Immature natural killer cell (primary cell): ENCODE data around the gene FOXE1. TPM values are rescaled to one million over a fixed set of nuclear protein-coding genes. Genes with fewer than 3 reads are reported as not detected.

ENCODE experiments used
- DNase-seq, 3 donors: peaks; one replicate each; pipeline ENCODE4 v3.0.0; 2022; ENCODE audit warnings: mixed read lengths in 1 of 3
- H3K27ac Mint-ChIP-seq, 6 donors: one replicate each; pipeline ENCODE4 v1.8.0; 2020; ENCODE audit warnings: mixed read lengths in 6 of 6, mild to moderate bottlenecking in 5 of 6, inconsistent platforms in 4 of 6, moderate library complexity in 3 of 6
- H3K27me3 Mint-ChIP-seq, 3 donors: one replicate each; pipeline ENCODE4 v1.8.0; 2020 to 2021; ENCODE audit warnings: low read depth in 3 of 3, mild to moderate bottlenecking in 3 of 3, mixed read lengths in 3 of 3, moderate library complexity in 3 of 3, inconsistent platforms in 1 of 3
- H3K36me3 Mint-ChIP-seq, 3 donors: one replicate each; pipeline ENCODE4 v1.8.0; 2020; ENCODE audit warnings: mixed read lengths in 3 of 3, inconsistent platforms in 2 of 3, mild to moderate bottlenecking in 2 of 3
- H3K4me1 Mint-ChIP-seq, 2 donors: one replicate each; pipeline ENCODE4 v1.8.0; 2020; ENCODE audit warnings: inconsistent platforms in 2 of 2, mild to moderate bottlenecking in 2 of 2, mixed read lengths in 2 of 2, moderate library complexity in 1 of 2
- H3K4me3 Mint-ChIP-seq, 5 donors: one replicate each; pipeline ENCODE4 v1.8.0; 2020; ENCODE audit warnings: mild to moderate bottlenecking in 5 of 5, mixed read lengths in 5 of 5, inconsistent platforms in 3 of 5, moderate library complexity in 3 of 5
- H3K9me3 Mint-ChIP-seq, 6 donors: one replicate each; pipeline ENCODE4 v1.8.0; 2020; ENCODE audit warnings: mild to moderate bottlenecking in 6 of 6, mixed read lengths in 6 of 6, inconsistent platforms in 4 of 6, moderate library complexity in 3 of 6
- polyA plus RNA-seq, 3 donors: library from polyadenylated mRNA; unstranded; fragments of 300-500 nt; fragmentation: Illumina TruSeq; gene quantifications; one replicate each; pipeline ENCODE4 v1.2.3, GENCODE V29; 2021

FOXE1 gene
- not detected for polyA plus RNA-seq

- peaks cover 0 to 3% (median 0%) of the 10 kb centered on the region in 3 donors for H3K36me3 Mint-ChIP-seq
- no peaks in the 10 kb centered on the region for H3K9me3 Mint-ChIP-seq
- DNase-seq, result no peak
- H3K27ac Mint-ChIP-seq, result no peak within 1 kb of the TSS
- H3K27me3 Mint-ChIP-seq, result peaks cover 18 to 55% (median 40%) of the 10 kb centered on the region in 3 donors
- H3K4me3 Mint-ChIP-seq, result peak within 1 kb of the TSS; percentile 84 to 91 (median 89)
- H3K4me1 Mint-ChIP-seq, result peaks cover 16 to 19% of the 10 kb centered on the region in 2 donors
Observed at GRCh38 chr9:97853056-97853843, at the start of gene FOXE1. TSS of gene FOXE1 (plus strand) at chr9:97853226. CDS start at chr9:97853915, 689 bp downstream.

GRCh38 chr9:97804059-97804365 is 49.0 kb upstream of the FOXE1 start:
- H3K9me3 Mint-ChIP-seq, result peaks cover 0 to 3% (median 0%) of the 10 kb centered on the region in 6 donors
- H3K4me3 Mint-ChIP-seq, result peak overlapping the region; percentile 77 to 91 (median 81)
- peaks cover 0 to 4% (median 0%) of the 10 kb centered on the region in 3 donors for H3K36me3 Mint-ChIP-seq
- peaks cover 2 to 16% (median 13%) of the 10 kb centered on the region in 3 donors for H3K27me3 Mint-ChIP-seq
- DNase-seq, result no peak
- peaks cover 6 to 10% of the 10 kb centered on the region in 2 donors for H3K4me1 Mint-ChIP-seq
- H3K27ac Mint-ChIP-seq, result peak overlapping the region in 2 of 6 donors; percentile 81 to 89

- H3K36me3 Mint-ChIP-seq, result peaks cover 0 to 4% (median 0%) of the 10 kb centered on the region in 3 donors
- peaks cover 3 to 16% (median 16%) of the 10 kb centered on the region in 3 donors for H3K27me3 Mint-ChIP-seq
- no peak overlapping the region for H3K4me3 Mint-ChIP-seq
- peaks cover 6 to 10% of the 10 kb centered on the region in 2 donors for H3K4me1 Mint-ChIP-seq
- peaks cover 0 to 3% (median 0%) of the 10 kb centered on the region in 6 donors for H3K9me3 Mint-ChIP-seq
- H3K27ac Mint-ChIP-seq, result no peak overlapping the region
- no peak for DNase-seq
Observed at GRCh38 chr9:97806721-97807120, 46.3 kb upstream of the FOXE1 start.

GRCh38 chr9:97807681-97808080 is 45.3 kb upstream of the FOXE1 start:
- H3K9me3 Mint-ChIP-seq, result peaks cover 0 to 3% (median 0%) of the 10 kb centered on the region in 6 donors
- peaks cover 0 to 4% (median 0%) of the 10 kb centered on the region in 3 donors for H3K36me3 Mint-ChIP-seq
- no peak overlapping the region for H3K4me3 Mint-ChIP-seq
- peaks cover 3 to 22% (median 16%) of the 10 kb centered on the region in 3 donors for H3K27me3 Mint-ChIP-seq
- H3K4me1 Mint-ChIP-seq, result peaks cover 6 to 10% of the 10 kb centered on the region in 2 donors
- no peak overlapping the region for H3K27ac Mint-ChIP-seq
- DNase-seq, result no peak

- Mint-ChIP-seq H3K27ac (no peak overlapping the region), H3K4me3 (no peak overlapping the region), H3K36me3 (peaks cover 0 to 4% (median 0%) of the 10 kb centered on the region in 3 donors), H3K4me1 (peaks cover 6% of the 10 kb centered on the region in 2 donors), H3K27me3 (peaks cover 3 to 22% (median 16%) of the 10 kb centered on the region in 3 donors), H3K9me3 (peaks cover 0 to 5% (median 0%) of the 10 kb centered on the region in 6 donors)
- DNase-seq, result no peak
Observed at GRCh38 chr9:97808415-97808814, 44.6 kb upstream of the FOXE1 start.

- Mint-ChIP-seq H3K27me3 (peaks cover 3 to 22% (median 16%) of the 10 kb centered on the region in 3 donors), H3K4me3 (no peak overlapping the region), H3K4me1 (peaks cover 4% of the 10 kb centered on the region in 2 donors), H3K27ac (no peak overlapping the region), H3K36me3 (peaks cover 0 to 4% (median 0%) of the 10 kb centered on the region in 3 donors), H3K9me3 (peaks cover 0 to 5% (median 0%) of the 10 kb centered on the region in 6 donors)
- DNase-seq, result no peak
Observed at GRCh38 chr9:97808972-97809371, 44.1 kb upstream of the FOXE1 start.

GRCh38 chr9:97809666-97810344 is 43.2 kb upstream of the FOXE1 start:
- peaks cover 2 to 16% (median 11%) of the 10 kb centered on the region in 3 donors for H3K27me3 Mint-ChIP-seq
- peaks cover 0 to 4% (median 0%) of the 10 kb centered on the region in 3 donors for H3K36me3 Mint-ChIP-seq
- no peak overlapping the region for H3K4me3 Mint-ChIP-seq
- DNase-seq, result no peak
- H3K27ac Mint-ChIP-seq, result no peak overlapping the region
- peaks cover 0 to 1% of the 10 kb centered on the region in 2 donors for H3K4me1 Mint-ChIP-seq
- H3K9me3 Mint-ChIP-seq, result peaks cover 0 to 5% (median 0%) of the 10 kb centered on the region in 6 donors

GRCh38 chr9:97811533-97812246 is 41.3 kb upstream of the FOXE1 start:
- Mint-ChIP-seq H3K4me3 (no peak overlapping the region), H3K36me3 (peaks cover 0 to 4% (median 0%) of the 10 kb centered on the region in 3 donors), H3K27ac (no peak overlapping the region), H3K27me3 (peaks cover 4 to 11% (median 7%) of the 10 kb centered on the region in 3 donors), H3K9me3 (peaks cover 0 to 5% (median 0%) of the 10 kb centered on the region in 6 donors), H3K4me1 (no peaks in the 10 kb centered on the region)
- no peak for DNase-seq

GRCh38 chr9:97812247-97812543 is 40.8 kb upstream of the FOXE1 start:
- Mint-ChIP-seq H3K36me3 (peaks cover 0 to 4% (median 0%) of the 10 kb centered on the region in 3 donors), H3K27me3 (peaks cover 4 to 11% (median 7%) of the 10 kb centered on the region in 3 donors), H3K9me3 (peaks cover 0 to 5% (median 0%) of the 10 kb centered on the region in 6 donors), H3K4me1 (no peaks in the 10 kb centered on the region), H3K27ac (no peak overlapping the region), H3K4me3 (no peak overlapping the region)
- DNase-seq, result no peak

- H3K27ac Mint-ChIP-seq, result no peak overlapping the region
- no peaks in the 10 kb centered on the region for H3K4me1 Mint-ChIP-seq
- DNase-seq, result no peak
- H3K36me3 Mint-ChIP-seq, result peaks cover 0 to 4% (median 0%) of the 10 kb centered on the region in 3 donors
- peaks cover 4 to 15% (median 7%) of the 10 kb centered on the region in 3 donors for H3K27me3 Mint-ChIP-seq
- peaks cover 0 to 5% (median 0%) of the 10 kb centered on the region in 6 donors for H3K9me3 Mint-ChIP-seq
- no peak overlapping the region for H3K4me3 Mint-ChIP-seq
Observed at GRCh38 chr9:97813072-97813471, 40.0 kb upstream of the FOXE1 start.

- peaks cover 0 to 7% (median 0%) of the 10 kb centered on the region in 3 donors for H3K36me3 Mint-ChIP-seq
- no peak overlapping the region for H3K4me3 Mint-ChIP-seq
- H3K27ac Mint-ChIP-seq, result no peak overlapping the region
- no peak for DNase-seq
- peaks cover 2 to 8% (median 4%) of the 10 kb centered on the region in 6 donors for H3K9me3 Mint-ChIP-seq
- H3K4me1 Mint-ChIP-seq, result no peaks in the 10 kb centered on the region
- peaks cover 15 to 25% (median 16%) of the 10 kb centered on the region in 3 donors for H3K27me3 Mint-ChIP-seq
Observed at GRCh38 chr9:97819735-97820134, 33.3 kb upstream of the FOXE1 start.

- H3K4me1 Mint-ChIP-seq, result no peaks in the 10 kb centered on the region
- H3K4me3 Mint-ChIP-seq, result no peak overlapping the region
- peaks cover 0 to 7% (median 0%) of the 10 kb centered on the region in 3 donors for H3K36me3 Mint-ChIP-seq
- H3K27me3 Mint-ChIP-seq, result peaks cover 15 to 26% (median 15%) of the 10 kb centered on the region in 3 donors
- peaks cover 2 to 8% (median 4%) of the 10 kb centered on the region in 6 donors for H3K9me3 Mint-ChIP-seq
- DNase-seq, result no peak
- H3K27ac Mint-ChIP-seq, result no peak overlapping the region
Observed at GRCh38 chr9:97820373-97820772, 32.7 kb upstream of the FOXE1 start.
